GM06990 (cell line): ENCODE data around the gene CTSA.

Experiments used
- DNase-seq: peaks from one replicate; pipeline ENCODE4 v3.0.0-alpha.2; 2011; ENCODE audit not compliant: insufficient read length; ENCODE audit errors: extremely low read depth
- H3K27me3 ChIP-seq: replicated peaks from 2 replicates; pipeline ENCODE4 v1.6.0; 2011; ENCODE audit warnings: low read length; ENCODE audit not compliant: control insufficient read depth, insufficient read depth
- H3K36me3 ChIP-seq: 2 replicates; pipeline ENCODE4 v1.5.1; 2011; ENCODE audit warnings: low read length; ENCODE audit not compliant: control insufficient read depth, insufficient read depth
- H3K4me3 ChIP-seq: replicated peaks from 2 replicates; pipeline ENCODE4 v1.5.1; 2011; ENCODE audit warnings: low read depth, mild to moderate bottlenecking, control low read depth, low read length
- TF ChIP-seq, protein P1 (sequence below): IDR thresholded peaks from 2 replicates; pipeline ENCODE4 v1.5.1; 2011; ENCODE audit warnings: low read length, control low read depth, mild to moderate bottlenecking, inconsistent platforms; ENCODE audit not compliant: insufficient read depth, poor library complexity, severe bottlenecking

Gene CTSA

DNA sequence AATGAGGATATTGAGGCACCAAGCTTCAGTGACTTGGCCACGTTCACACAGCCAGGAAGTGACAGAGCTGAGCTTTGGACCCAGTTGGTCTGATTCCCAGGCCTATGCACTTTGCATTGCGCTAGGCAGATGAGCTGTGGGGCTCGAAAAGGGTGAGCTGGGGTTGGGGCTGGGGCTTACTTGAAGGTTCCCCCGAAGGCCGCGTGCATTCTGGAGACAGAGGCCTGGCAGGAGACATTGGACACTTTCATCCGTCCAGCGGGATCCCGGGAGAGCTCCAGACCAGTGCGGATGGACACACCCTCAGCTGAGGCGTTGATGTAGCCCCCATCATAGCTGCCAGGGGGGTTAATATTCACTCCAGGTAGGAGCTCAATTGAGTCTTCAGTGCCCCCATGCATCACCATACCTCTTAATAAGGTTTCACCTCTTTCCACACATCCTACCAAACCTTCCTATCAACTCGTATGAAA lies 18.2 kb downstream of the CTSA start:
- Histone ChIP-seq H3K27me3 (no peaks in the 10 kb centered on the region), H3K36me3 (no peaks in the 10 kb centered on the region; the same call in 1 of the 2 replicates), H3K4me3 (no peak overlapping the region)
- TF ChIP-seq, protein P1, sequence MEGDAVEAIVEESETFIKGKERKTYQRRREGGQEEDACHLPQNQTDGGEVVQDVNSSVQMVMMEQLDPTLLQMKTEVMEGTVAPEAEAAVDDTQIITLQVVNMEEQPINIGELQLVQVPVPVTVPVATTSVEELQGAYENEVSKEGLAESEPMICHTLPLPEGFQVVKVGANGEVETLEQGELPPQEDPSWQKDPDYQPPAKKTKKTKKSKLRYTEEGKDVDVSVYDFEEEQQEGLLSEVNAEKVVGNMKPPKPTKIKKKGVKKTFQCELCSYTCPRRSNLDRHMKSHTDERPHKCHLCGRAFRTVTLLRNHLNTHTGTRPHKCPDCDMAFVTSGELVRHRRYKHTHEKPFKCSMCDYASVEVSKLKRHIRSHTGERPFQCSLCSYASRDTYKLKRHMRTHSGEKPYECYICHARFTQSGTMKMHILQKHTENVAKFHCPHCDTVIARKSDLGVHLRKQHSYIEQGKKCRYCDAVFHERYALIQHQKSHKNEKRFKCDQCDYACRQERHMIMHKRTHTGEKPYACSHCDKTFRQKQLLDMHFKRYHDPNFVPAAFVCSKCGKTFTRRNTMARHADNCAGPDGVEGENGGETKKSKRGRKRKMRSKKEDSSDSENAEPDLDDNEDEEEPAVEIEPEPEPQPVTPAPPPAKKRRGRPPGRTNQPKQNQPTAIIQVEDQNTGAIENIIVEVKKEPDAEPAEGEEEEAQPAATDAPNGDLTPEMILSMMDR = no peak
- no peak for DNase-seq

DNA sequence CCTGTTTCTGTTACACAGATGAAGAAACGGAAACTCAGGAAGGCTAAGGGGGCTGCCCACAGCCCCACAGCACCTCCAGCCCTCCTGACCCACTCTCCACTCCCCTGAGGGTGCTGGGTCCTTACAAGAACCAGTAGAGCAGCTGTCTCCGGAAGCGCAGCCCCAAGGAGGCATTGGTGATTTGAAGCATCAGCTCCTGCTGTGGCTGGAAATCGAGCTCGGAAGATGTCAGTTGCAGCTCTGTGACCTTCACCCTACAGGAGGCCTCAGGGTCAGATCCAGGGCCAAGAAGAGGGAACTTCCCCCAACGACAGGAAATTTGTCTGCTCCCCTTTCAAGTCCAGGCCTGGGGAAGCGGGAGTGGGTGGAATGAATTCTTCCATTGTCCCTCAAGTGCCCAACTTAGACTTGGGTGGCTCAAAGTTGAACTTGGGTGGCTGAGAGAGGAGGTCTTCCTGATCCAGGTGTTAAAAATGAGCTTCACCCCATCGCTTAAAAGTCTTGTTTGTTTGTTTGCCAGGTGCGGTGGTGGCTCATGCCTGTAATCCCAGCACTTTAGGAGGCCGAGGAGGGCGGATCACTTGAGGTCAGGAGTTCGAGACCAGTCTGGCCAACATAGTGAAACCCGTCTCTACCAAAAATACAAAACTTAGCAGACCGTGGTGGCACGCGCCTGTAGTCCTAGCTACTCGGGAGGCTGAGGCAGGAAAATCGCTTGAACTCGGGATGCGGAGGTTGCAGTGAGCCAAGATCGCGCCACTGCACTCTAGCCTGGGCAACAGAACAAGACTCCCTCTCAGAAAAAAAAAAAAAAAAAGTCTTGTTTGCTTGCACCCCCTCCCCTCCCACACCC lies 18.9 kb downstream of the CTSA start:
- Histone ChIP-seq H3K36me3 (no peaks in the 10 kb centered on the region; the same call in 1 of the 2 replicates), H3K4me3 (peak overlapping the region; percentile 40), H3K27me3 (no peaks in the 10 kb centered on the region)
- DNase-seq = no peak
- TF ChIP-seq, protein P1 = no peak

DNA sequence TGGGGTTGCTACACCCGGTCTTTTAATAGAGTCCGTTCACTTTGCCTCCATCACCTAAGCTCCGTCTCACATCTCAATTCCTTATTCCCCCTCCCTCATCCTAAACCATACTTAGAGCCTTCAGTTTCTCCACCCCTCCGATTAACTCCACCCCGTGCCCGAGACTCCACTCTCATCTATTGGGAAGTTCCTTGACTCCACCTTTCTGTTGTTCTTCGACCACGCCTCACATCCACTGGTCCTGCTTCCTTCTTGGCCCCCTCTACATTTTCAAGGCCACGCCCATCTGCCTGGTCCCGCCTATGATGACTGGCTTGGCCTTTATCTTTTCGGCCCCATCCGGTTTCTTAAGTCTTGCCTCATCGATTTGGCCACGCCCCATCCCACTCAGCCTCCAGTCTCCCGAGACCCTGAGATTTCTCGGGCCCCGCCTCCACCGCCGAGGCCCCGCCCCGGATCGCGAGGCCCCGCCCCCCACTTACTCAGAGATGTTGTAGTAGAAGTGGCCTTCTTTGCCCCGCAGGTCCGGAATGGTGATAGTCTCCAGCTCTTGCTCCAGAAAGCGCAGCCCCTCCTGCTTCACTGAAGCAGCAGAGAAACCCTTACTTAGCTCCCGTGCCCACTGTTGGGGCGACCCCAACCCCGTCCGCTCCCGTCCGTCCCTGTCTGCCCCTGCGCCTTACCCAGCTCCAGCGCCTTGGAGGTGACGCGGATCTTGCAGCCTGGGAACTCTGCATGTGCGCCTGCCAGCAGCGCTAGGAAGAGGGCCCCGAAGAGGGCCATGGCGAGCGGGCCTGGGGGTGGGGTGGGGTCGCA lies 19.7 kb downstream of the CTSA start:
- H3K36me3 ChIP-seq = no peaks in the 10 kb centered on the region; the same call in 1 of the 2 replicates
- peak overlapping the region; percentile 53 for H3K4me3 ChIP-seq
- H3K27me3 ChIP-seq = no peaks in the 10 kb centered on the region
- DNase-seq = peak; percentile 96
- TF ChIP-seq, protein P1 = no peak

DNA sequence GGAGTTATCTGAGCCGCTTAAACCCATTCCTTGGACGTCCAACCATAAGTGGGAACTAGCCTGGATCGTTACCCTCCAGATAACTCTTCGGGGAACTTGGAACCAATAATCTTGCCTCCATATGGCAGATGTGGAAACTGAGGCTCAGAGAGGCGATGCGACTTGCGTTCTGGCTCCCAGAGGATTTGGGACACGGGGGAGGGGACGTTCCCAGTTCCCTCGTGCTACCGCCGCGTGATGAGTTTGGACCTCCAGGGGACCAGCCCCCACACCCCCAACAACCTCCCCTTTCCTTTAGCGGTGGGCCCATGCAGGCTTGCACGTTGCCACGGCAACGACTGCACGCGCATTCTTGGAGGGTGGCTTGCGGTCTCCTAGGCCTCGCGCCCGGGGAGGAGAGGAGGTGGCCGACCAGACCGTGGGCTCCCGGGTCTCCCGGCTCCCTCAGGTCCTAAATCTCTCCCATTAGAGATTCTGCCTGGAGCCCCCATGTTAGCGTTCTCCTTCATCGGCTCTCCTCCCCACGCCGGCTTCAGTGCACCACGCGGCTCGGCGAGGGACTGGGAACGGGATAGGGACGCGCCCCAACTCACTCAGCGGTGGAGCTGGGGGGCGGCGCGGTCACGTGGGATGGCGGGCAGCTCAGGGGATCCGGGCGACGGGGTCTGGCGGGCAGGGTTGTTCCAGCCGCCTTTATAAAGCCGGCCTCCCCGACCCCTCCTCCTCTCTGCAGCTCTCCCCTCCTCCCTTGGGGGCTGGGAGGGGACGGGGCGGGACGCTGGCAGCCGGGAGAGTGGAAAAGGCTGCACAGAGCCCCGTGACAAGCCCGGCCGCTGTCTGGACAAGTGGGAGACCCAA lies 20.6 kb downstream of the CTSA start, which contains the start of gene PLTP:
Gene PLTP (minus strand): TSS at position 670 of the 858 bp plus-strand sequence. CDS start 703 bp downstream, outside the sequence.
- TF ChIP-seq, protein P1 = no peak
- Histone ChIP-seq H3K27me3 (no peaks in the 10 kb centered on the region), H3K36me3 (no peaks in the 10 kb centered on the region; the same call in 1 of the 2 replicates), H3K4me3 (peak within 1 kb of the TSS; percentile 53)
- peak; percentile 50 for DNase-seq

DNA sequence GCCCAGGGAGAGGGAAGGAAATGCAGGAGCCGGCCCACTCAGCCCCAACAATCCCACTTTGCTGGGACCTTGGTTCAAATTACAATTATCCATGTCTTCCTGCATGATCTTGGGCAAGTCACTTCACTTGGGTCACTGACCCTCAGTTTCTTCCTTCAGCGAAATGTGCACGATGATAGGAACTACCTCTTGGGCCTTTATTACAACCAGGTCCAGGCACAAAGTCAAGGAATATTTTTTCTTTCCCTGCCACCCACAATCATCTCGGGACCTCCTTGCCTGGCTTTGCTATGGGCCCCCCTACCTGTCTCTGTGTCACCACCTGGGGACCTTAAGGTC lies 21.2 kb downstream of the CTSA start:
- Histone ChIP-seq H3K36me3 (no peaks in the 10 kb centered on the region; the same call in 1 of the 2 replicates), H3K27me3 (no peaks in the 10 kb centered on the region), H3K4me3 (peak overlapping the region; percentile 53)
- TF ChIP-seq, protein P1 = no peak
- DNase-seq = no peak
